Thoracic aorta (tissue), 2 donors: ENCODE data around the gene EPC2. TPM values are rescaled to one million over a fixed set of nuclear protein-coding genes. Genes with fewer than 3 reads are reported as not detected.
A peak's percentile ranks its signal among the peaks of the same experiment; 100 is the strongest.

Source experiments
- ATAC-seq: fragments of 150-250 bp; one replicate; pipeline ENCODE4 v1.8.0; 2017; ENCODE audit warnings: low read depth; ENCODE audit not compliant: insufficient number of reproducible peaks, low FRiP score
- DNase-seq: peaks from one replicate; pipeline ENCODE4 v3.0.0-alpha.2; 2020; ENCODE audit warnings: low spot score
- H3K27ac ChIP-seq, 2 donors: fragments of 200-600 bp; sonication (generic); 1 replicate in 1 of 2; 2 replicates in 1 of 2; pipeline ENCODE4 v1.5.1; 2016; ENCODE audit warnings: mild to moderate bottlenecking in 2 of 2, moderate library complexity in 2 of 2
- H3K27me3 ChIP-seq: fragments of 200-600 bp; sonication (generic); replicated peaks from 2 replicates; pipeline ENCODE4 v1.6.0; 2016; ENCODE audit warnings: mild to moderate bottlenecking; ENCODE audit not compliant: insufficient read depth
- H3K36me3 ChIP-seq: fragments of 200-600 bp; sonication (generic); one replicate; pipeline ENCODE4 v1.5.1; 2016
- H3K4me1 ChIP-seq, 2 donors: fragments of 200-600 bp; sonication (generic); 1 replicate in 1 of 2; 2 replicates in 1 of 2; pipeline versions ENCODE4 v1.5.1 to v1.6.0; 2016; ENCODE audit warnings: low read depth in 2 of 2, mild to moderate bottlenecking in 1 of 2; ENCODE audit not compliant: control insufficient read depth in 1 of 2
- H3K4me3 ChIP-seq: fragments of 200-600 bp; sonication (generic); 2 replicates; pipeline ENCODE4 v1.5.1; 2016; ENCODE audit warnings: mild to moderate bottlenecking
- H3K9me3 ChIP-seq: fragments of 200-600 bp; sonication (generic); 2 replicates; pipeline ENCODE4 v1.5.1; 2016
- total RNA-seq, 2 donors: library from RNA; depleted of rRNA; stranded (reverse); fragments of >200 nt; gene quantifications; one replicate each; pipeline versions ENCODE4 v1.1.0 to v1.2.3, GENCODE V29; 2016
- TF ChIP-seq, protein P1 (sequence below): fragments of 200-600 bp; sonication (generic); IDR thresholded peaks from one replicate; pipeline ENCODE4 v1.5.1; 2019; ENCODE audit warnings: antibody characterized with exemption

Gene EPC2, protein sequence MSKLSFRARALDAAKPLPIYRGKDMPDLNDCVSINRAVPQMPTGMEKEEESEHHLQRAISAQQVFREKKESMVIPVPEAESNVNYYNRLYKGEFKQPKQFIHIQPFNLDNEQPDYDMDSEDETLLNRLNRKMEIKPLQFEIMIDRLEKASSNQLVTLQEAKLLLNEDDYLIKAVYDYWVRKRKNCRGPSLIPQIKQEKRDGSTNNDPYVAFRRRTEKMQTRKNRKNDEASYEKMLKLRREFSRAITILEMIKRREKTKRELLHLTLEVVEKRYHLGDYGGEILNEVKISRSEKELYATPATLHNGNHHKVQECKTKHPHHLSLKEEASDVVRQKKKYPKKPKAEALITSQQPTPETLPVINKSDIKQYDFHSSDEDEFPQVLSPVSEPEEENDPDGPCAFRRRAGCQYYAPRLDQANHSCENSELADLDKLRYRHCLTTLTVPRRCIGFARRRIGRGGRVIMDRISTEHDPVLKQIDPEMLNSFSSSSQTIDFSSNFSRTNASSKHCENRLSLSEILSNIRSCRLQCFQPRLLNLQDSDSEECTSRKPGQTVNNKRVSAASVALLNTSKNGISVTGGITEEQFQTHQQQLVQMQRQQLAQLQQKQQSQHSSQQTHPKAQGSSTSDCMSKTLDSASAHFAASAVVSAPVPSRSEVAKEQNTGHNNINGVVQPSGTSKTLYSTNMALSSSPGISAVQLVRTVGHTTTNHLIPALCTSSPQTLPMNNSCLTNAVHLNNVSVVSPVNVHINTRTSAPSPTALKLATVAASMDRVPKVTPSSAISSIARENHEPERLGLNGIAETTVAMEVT
- 10 to 100 TPM; 32.0 to 37.8 TPM for total RNA-seq

DNA sequence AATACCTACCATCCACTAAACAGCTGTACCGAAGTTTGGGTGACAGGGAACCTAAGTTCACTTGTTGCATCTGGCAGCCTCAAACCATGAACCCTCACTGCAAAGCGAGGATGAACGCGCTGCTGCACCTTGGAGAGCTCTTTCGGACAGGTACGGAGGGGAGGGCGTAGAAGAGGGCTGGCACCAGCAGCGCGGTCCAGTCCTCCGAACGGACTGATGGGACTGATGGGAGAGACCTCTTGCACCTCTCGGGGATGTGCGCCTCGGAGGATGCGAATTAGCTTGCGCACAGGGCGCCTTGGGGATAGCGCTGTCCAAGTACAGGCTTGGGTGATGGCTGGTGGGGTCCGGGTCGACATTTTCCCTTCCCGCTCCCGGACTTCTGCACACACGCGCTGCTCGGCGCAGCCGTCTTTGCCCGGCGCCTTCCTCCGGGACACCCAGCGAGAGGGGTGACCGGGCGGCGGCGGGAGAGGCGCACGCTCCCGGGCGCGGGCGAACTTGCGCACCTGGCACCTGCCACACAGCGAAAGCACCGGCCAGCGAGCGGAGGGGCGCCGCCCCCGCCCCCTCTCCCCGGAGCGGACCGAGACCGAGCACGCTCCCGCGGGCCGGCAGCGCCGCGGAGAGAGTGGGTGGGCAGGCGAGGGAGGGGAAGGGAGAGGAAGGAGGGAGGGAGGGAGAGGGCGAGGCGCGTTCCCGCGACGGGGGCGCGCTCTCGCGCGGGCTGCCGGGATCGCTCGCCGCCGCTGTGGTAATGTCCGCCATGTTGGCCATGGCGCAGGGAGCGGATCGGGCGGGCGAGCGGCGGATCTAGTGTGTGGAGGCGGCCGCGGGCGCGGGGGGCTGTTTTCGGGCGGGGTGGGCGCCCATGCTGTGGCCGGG, at the start of gene EPC2:
Gene EPC2, plus strand, starts transcription at position 754 of the 885 bp plus-strand sequence. CDS start 267 bp downstream, outside the sequence.
- peak within 1 kb of the TSS; percentile 92 for H3K4me3 ChIP-seq
- H3K27ac ChIP-seq = peak within 1 kb of the TSS; percentile 89 to 95
- H3K4me1 ChIP-seq = peaks cover 25 to 41% of the 10 kb centered on the region in 2 donors
- TF ChIP-seq, protein P1, sequence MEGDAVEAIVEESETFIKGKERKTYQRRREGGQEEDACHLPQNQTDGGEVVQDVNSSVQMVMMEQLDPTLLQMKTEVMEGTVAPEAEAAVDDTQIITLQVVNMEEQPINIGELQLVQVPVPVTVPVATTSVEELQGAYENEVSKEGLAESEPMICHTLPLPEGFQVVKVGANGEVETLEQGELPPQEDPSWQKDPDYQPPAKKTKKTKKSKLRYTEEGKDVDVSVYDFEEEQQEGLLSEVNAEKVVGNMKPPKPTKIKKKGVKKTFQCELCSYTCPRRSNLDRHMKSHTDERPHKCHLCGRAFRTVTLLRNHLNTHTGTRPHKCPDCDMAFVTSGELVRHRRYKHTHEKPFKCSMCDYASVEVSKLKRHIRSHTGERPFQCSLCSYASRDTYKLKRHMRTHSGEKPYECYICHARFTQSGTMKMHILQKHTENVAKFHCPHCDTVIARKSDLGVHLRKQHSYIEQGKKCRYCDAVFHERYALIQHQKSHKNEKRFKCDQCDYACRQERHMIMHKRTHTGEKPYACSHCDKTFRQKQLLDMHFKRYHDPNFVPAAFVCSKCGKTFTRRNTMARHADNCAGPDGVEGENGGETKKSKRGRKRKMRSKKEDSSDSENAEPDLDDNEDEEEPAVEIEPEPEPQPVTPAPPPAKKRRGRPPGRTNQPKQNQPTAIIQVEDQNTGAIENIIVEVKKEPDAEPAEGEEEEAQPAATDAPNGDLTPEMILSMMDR = no peak
- no peaks in the 10 kb centered on the region for H3K36me3 ChIP-seq
- H3K27me3 ChIP-seq = no peaks in the 10 kb centered on the region
- ATAC-seq = peak; percentile 82
- no peaks in the 10 kb centered on the region for H3K9me3 ChIP-seq
- DNase-seq = peak; percentile 46

DNA sequence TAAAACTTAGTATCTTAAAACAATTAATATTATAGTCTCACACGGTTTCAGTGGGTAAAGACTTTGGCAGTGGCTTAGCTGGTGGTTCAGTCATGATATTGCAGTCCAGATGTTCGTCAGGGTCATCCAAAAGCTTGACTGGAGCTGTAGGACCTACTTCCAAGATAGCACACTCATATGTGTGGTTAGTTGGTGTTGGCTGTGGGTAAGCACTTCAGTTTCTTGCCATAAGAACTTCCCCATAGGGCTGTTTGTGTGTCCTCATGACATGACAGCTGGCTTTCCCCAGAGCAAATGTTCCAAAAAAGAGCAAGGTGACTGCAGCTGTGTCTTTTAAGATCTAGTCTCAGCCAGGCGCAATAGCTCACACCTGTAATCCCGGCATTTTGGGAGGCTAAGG, 48.5 kb upstream of the EPC2 start:
- H3K27ac ChIP-seq = no peak overlapping the region
- no peaks in the 10 kb centered on the region for H3K4me1 ChIP-seq
- TF ChIP-seq, protein P1 = no peak
- H3K9me3 ChIP-seq = no peaks in the 10 kb centered on the region
- H3K27me3 ChIP-seq = no peaks in the 10 kb centered on the region
- DNase-seq (no peak), ATAC-seq (no peak)
- no peaks in the 10 kb centered on the region for H3K36me3 ChIP-seq
- no peak overlapping the region for H3K4me3 ChIP-seq

DNA sequence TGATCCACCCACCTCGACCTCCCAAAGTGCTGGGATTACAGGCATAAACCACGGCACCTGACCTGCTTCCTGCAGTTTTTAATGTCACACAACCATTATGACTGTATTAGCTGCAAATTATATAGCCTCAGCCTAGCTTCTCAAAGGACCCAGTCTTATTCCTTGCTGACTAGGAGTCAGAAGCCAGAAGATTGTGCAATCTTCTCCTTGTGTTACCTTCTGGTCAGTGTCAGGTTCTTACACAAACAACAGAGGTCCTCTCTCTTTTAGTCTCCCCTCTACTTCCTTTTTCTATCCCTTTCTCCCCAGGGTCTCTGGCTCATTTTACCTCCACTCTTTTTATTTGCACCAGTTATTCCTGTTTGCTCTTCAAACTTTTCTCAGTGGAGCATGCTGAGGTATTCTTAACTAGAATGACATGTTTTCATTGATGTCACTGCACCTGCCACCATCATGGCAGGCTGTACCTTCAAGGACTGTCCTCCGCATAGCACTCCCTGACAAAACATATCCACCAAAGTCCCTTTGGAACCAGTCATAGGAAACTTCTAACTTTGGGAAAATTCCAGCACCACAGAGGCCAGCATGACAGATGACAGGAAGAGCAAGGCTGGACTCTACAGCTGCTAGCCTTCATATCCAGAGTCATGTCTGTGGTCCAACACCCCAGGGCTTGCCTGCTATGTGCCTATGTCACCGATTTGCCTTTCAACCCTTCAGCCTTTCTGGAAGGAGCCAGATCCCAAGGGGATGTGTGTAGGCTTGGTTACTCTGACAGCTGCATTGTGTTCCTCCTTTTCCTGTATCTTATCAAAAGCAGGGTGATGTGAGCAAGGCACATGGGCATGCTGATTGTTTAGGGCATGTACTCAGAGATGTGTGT, 45.2 kb upstream of the EPC2 start:
- no peaks in the 10 kb centered on the region for H3K36me3 ChIP-seq
- no peaks in the 10 kb centered on the region for H3K27me3 ChIP-seq
- H3K4me3 ChIP-seq = no peak overlapping the region
- H3K27ac ChIP-seq = no peak overlapping the region
- H3K4me1 ChIP-seq = peaks cover 0 to 9% of the 10 kb centered on the region in 2 donors
- no peaks in the 10 kb centered on the region for H3K9me3 ChIP-seq
- no peak for DNase-seq
- ATAC-seq = no peak
- TF ChIP-seq, protein P1 = no peak

DNA sequence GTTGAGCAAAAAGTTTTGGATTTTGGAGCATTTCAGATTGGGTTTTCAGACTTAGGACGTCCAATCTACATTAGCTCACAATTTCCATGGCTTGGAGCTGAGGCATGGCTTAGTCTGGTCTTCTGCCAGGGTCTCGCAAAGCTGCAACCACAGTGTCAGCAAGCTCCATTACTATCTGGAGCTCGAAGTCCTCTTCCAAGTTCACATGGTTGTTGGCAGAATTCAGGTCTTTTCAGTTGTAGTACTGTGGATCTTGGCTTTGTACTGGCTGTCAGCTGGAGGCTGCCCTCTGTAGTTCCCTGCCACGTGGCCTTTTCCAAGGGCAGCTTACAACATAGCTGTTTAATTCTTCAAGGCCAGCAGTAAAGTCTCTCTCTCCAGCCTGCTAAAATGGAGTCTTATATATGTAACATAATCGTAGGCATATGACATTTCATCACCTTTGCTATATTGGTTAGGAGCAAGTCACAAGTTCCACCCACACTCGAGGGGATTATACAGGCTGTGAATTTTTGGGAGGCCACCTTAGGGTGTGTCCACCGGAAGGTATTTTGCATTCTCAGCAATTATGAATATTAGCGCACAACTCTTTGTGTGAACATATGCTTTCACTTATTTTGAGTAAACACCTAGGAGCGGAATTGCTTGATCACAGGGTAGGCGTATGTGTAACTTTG, 41.5 kb upstream of the EPC2 start:
- DNase-seq = no peak

More for the DNA sequence above, 41.5 kb upstream of the EPC2 start:
- Histone ChIP-seq H3K9me3 (no peaks in the 10 kb centered on the region), H3K27me3 (no peaks in the 10 kb centered on the region), H3K27ac (no peak overlapping the region), H3K4me1 (peaks cover 0 to 9% of the 10 kb centered on the region in 2 donors), H3K4me3 (no peak overlapping the region), H3K36me3 (no peaks in the 10 kb centered on the region)
- TF ChIP-seq, protein P1 = no peak
- peak; percentile 75 for ATAC-seq
